IMR-90 (cell line): ENCODE results near the gene C19orf73. TPM values are rescaled to one million over a fixed set of nuclear protein-coding genes. Genes with fewer than 3 reads are reported as not detected.

Experiments
- ATAC-seq: fragments of 200-7000 bp; cut with Tn5 transposase; 2 replicates; pipeline ENCODE4 v1.9.1; 2020; ENCODE audit warnings: low read depth, mild to moderate bottlenecking, moderate library complexity
- BruUV-seq: library from RNA; stranded (reverse); fragments of 400-500 nt; replicated peaks from 2 replicates; lab custom pipeline; 2021; lab: Mats Ljungman, UMichigan
- CTCF ChIA-PET: fragments of 300-600 bp; formaldehyde crosslinking; extraction: SDS; loops from one replicate; lab custom pipeline; 2021; ENCODE audit warnings: antibody characterized with exemption; lab: Yijun Ruan, JAX
- POLR2A ChIA-PET: fragments of 300-600 bp; sonication (Branson Sonifier 250); formaldehyde crosslinking; loops from one replicate; lab custom pipeline; 2022; ENCODE audit warnings: antibody characterized with exemption; ENCODE audit not compliant: unreplicated experiment; lab: Charles Lee
- DNase-seq: peaks from one replicate; pipeline ENCODE4 v3.0.0; 2013
- H2AFZ ChIP-seq: replicated peaks from 2 replicates; pipeline ENCODE3; 2013; ENCODE audit warnings: low read length, mild to moderate bottlenecking; ENCODE audit not compliant: poor library complexity
- H2AK5ac ChIP-seq: 2 replicates; pipeline ENCODE4 v1.6.1; 2013; ENCODE audit warnings: low read depth, low read length, inconsistent platforms
- H2AK9ac ChIP-seq: replicated peaks from 2 replicates; pipeline ENCODE3; 2013; ENCODE audit warnings: mild to moderate bottlenecking, low read depth, low read length, moderate library complexity; ENCODE audit not compliant: poor library complexity
- H2BK120ac ChIP-seq: 2 replicates; pipeline ENCODE4 v1.6.1; 2013; ENCODE audit warnings: low read depth, low read length, inconsistent platforms
- H2BK15ac ChIP-seq: 3 replicates; pipeline ENCODE4 v1.6.1; 2013; ENCODE audit warnings: low read depth, low read length, inconsistent platforms
- H2BK20ac ChIP-seq: 2 replicates; pipeline ENCODE4 v1.6.1; 2013; ENCODE audit warnings: low read depth, mild to moderate bottlenecking, inconsistent platforms, low read length, moderate library complexity
- H2BK5ac ChIP-seq: 2 replicates; pipeline ENCODE4 v1.6.1; 2013; ENCODE audit warnings: mild to moderate bottlenecking, low read depth, low read length, inconsistent platforms; ENCODE audit not compliant: poor library complexity, severe bottlenecking
- H3K14ac ChIP-seq: replicated peaks from 2 replicates; pipeline ENCODE4 v1.6.1; 2013; ENCODE audit warnings: low read depth, low read length, inconsistent platforms
- H3K18ac ChIP-seq: 2 replicates; pipeline ENCODE4 v1.6.1; 2013; ENCODE audit warnings: low read depth, low read length, control low read depth
- H3K23ac ChIP-seq: 2 replicates; pipeline ENCODE4 v1.6.1; 2013; ENCODE audit warnings: low read depth, low read length, inconsistent platforms
- H3K27ac ChIP-seq: 2 replicates; pipeline ENCODE4 v1.5.1; 2013; ENCODE audit warnings: mild to moderate bottlenecking, control low read depth, low read length; ENCODE audit not compliant: insufficient read depth
- H3K27me3 ChIP-seq: 2 replicates; pipeline ENCODE4 v1.6.1; 2013; ENCODE audit warnings: low read length; ENCODE audit not compliant: control insufficient read depth, insufficient read depth
- H3K36me3 ChIP-seq: 2 replicates; pipeline ENCODE4 v1.6.1; 2013; ENCODE audit warnings: low read length, mixed read lengths; ENCODE audit not compliant: control insufficient read depth, insufficient read depth
- H3K4ac ChIP-seq: 2 replicates; pipeline ENCODE4 v1.6.1; 2013; ENCODE audit warnings: low read depth, low read length, inconsistent platforms
- H3K4me1 ChIP-seq: 2 replicates; pipeline ENCODE4 v1.6.1; 2013; ENCODE audit warnings: low read length, mixed read lengths; ENCODE audit not compliant: control insufficient read depth, insufficient read depth
- H3K4me2 ChIP-seq: 2 replicates; pipeline ENCODE4 v1.6.1; 2013; ENCODE audit warnings: low read depth, mild to moderate bottlenecking, control low read depth, low read length, moderate library complexity
- H3K4me3 ChIP-seq: 2 replicates; pipeline ENCODE4 v1.5.1; 2013; ENCODE audit warnings: low read depth, mild to moderate bottlenecking, control low read depth, low read length, moderate library complexity; ENCODE audit not compliant: insufficient read depth
- H3K56ac ChIP-seq: 2 replicates; pipeline ENCODE4 v1.6.1; 2013; ENCODE audit warnings: low read length, inconsistent platforms; ENCODE audit not compliant: insufficient read depth; ENCODE audit errors: extremely low read depth
- H3K79me1 ChIP-seq, 2 experiments: 2 replicates each; pipeline ENCODE4 v1.6.1; 2013; ENCODE audit warnings: low read length in 2 of 2, inconsistent platforms in 1 of 2, low read depth in 1 of 2
- H3K9ac ChIP-seq: 2 replicates; pipeline ENCODE4 v1.6.1; 2013; ENCODE audit warnings: low read depth, low read length, control low read depth
- H3K9me1 ChIP-seq: 2 replicates; pipeline ENCODE4 v1.6.1; 2013; ENCODE audit warnings: low read length, inconsistent platforms; ENCODE audit not compliant: insufficient read depth
- H3K9me3 ChIP-seq: 2 replicates; pipeline ENCODE4 v1.6.1; 2013; ENCODE audit warnings: low read length; ENCODE audit not compliant: control insufficient read depth, insufficient read depth
- H4K20me1 ChIP-seq: 2 replicates; pipeline ENCODE4 v1.6.1; 2013; ENCODE audit warnings: low read length, inconsistent platforms; ENCODE audit not compliant: insufficient read depth
- H4K5ac ChIP-seq: 2 replicates; pipeline ENCODE4 v1.6.1; 2013; ENCODE audit warnings: mild to moderate bottlenecking, low read depth, low read length, control low read depth
- H4K8ac ChIP-seq, 2 experiments: 2 replicates each; pipeline ENCODE4 v1.6.1; 2013; ENCODE audit warnings: low read depth in 2 of 2, low read length in 2 of 2, control low read depth in 1 of 2, inconsistent platforms in 1 of 2
- H4K91ac ChIP-seq: 2 replicates; pipeline ENCODE4 v1.6.1; 2013; ENCODE audit warnings: low read depth, low read length, inconsistent platforms; ENCODE audit not compliant: insufficient read depth
- BHLHE40 ChIP-seq: fragments of 150-350 bp; IDR thresholded peaks from 2 replicates; pipeline ENCODE4 v1.6.1; 2016; ENCODE audit warnings: mild to moderate bottlenecking, low read depth, low read length
- CTCF ChIP-seq: conservative IDR thresholded peaks from 2 replicates; pipeline ENCODE4 v1.5.1; 2012; ENCODE audit warnings: mild to moderate bottlenecking, low read depth, low read length, improper control_type of control experiment
- ELK1 ChIP-seq: fragments of 150-350 bp; IDR thresholded peaks from 2 replicates; pipeline ENCODE4 v1.6.1; 2016; ENCODE audit warnings: low read depth, mild to moderate bottlenecking, low read length, moderate library complexity, borderline replicate concordance
- MAFK ChIP-seq: IDR thresholded peaks from 2 replicates; pipeline ENCODE4 v1.6.1; 2012; ENCODE audit warnings: low read depth, low read length, improper control_type of control experiment
- NFE2L2 ChIP-seq: fragments of 150-350 bp; IDR thresholded peaks from 2 replicates; pipeline ENCODE4 v1.6.1; 2016; ENCODE audit warnings: low read depth, mild to moderate bottlenecking, low read length
- RAD21 ChIP-seq: IDR thresholded peaks from 2 replicates; pipeline ENCODE4 v1.6.1; 2012; ENCODE audit warnings: low read length, improper control_type of control experiment
- RFX5 ChIP-seq: IDR thresholded peaks from 2 replicates; pipeline ENCODE4 v1.8.0; 2012; ENCODE audit warnings: low read depth, mild to moderate bottlenecking, low read length, moderate library complexity
- SMC3 ChIP-seq: fragments of 150-350 bp; IDR thresholded peaks from 2 replicates; pipeline ENCODE4 v1.6.1; 2016; ENCODE audit warnings: low read depth, mild to moderate bottlenecking, antibody characterized with exemption, low read length, moderate library complexity
- USF2 ChIP-seq: fragments of 150-350 bp; IDR thresholded peaks from 2 replicates; pipeline ENCODE4 v1.6.1; 2017; ENCODE audit warnings: mild to moderate bottlenecking, antibody characterized with exemption, low read length, low read depth
- WGBS, 2 experiments: methylation state at CpG; one replicate each; pipeline versions ENCODE4 v1.1.5 to v1.1.7; 2013; ENCODE audit warnings: missing lambda C conversion rate in 2 of 2; ENCODE audit not compliant: insufficient read length in 1 of 2; ENCODE audit errors: extremely low coverage in 2 of 2; 5-methylcytosine and 5-hydroxymethylcytosine counted together
- dilution Hi-C: fragments of 300-500 bp; cut with HindIII; formaldehyde crosslinking; loops from one replicate; pipeline ENCODE4 v1.14.3; 2018; ENCODE audit warnings: low sequenced_read_pairs; ENCODE audit not compliant: unreplicated experiment
- in situ Hi-C: fragments of 300-500 bp; cut with MboI; formaldehyde crosslinking; loops from 3 replicates; pipeline ENCODE4 v1.14.3; 2019; ENCODE audit warnings: low sequenced_read_pairs, inconsistent platforms, mixed read lengths
- intact Hi-C: fragments of 100-400 bp; cut with micrococcal nuclease; formaldehyde crosslinking; loops from 2 replicates; pipeline ENCODE4 v1.10.0; 2022
- polyA plus RNA-seq, 3 experiments: library from polyadenylated mRNA; depleted of rRNA; stranded (reverse); fragments of >200 nt; gene quantifications; 2 replicates each; pipeline ENCODE4 v1.2.3, GENCODE V29; 2012; ENCODE audit warnings: low replicate concordance in 1 of 3
- total RNA-seq: library from RNA; depleted of rRNA; stranded (reverse); fragments of >200 nt; gene quantifications from 2 replicates; pipeline ENCODE4 v1.2.3, GENCODE V29; 2012

The C19orf73 gene
- total and polyA plus RNA-seq, 2 of the 4 experiments (the other 2 are of a cell fraction): 1.2 TPM; not detected in 1

- no peak for TF ChIP-seq ELK1
Observed at GRCh38 chr19:49107625-49108459, 11.1 kb downstream of the C19orf73 start (continued).

- Histone ChIP-seq H3K4ac (no peak overlapping the region), H3K4me2 (no peak overlapping the region), H2AK5ac (no peak overlapping the region), H2AFZ (no peak overlapping the region), H3K27me3 (no peaks in the 10 kb centered on the region), H3K27ac (no peak overlapping the region), H3K18ac (no peak overlapping the region), H2BK5ac (no peak overlapping the region), H2BK15ac (no peak overlapping the region), H3K23ac (no peak overlapping the region), H3K9me1 (peaks cover 5% of the 10 kb centered on the region; the same call in 1 of the 2 replicates), H2BK20ac (no peak overlapping the region), H3K9me3 (no peaks in the 10 kb centered on the region), H3K36me3 (peaks cover 71% of the 10 kb centered on the region), H4K20me1 (peaks cover 38% of the 10 kb centered on the region), H3K4me3 (no peak overlapping the region), H3K14ac (no peak overlapping the region), H4K5ac (no peak overlapping the region), H3K56ac (no peak overlapping the region), H4K91ac (no peak overlapping the region), H3K79me1 (peaks cover 11 to 52% of the 10 kb centered on the region in 2 experiments; a peak in 3 of 4 replicates), H3K4me1 (no peaks in the 10 kb centered on the region), H3K9ac (no peak overlapping the region), H2AK9ac (no peak overlapping the region), H4K8ac (no peak overlapping the region), H2BK120ac (no peak overlapping the region)
- POLR2A ChIA-PET: no interaction called here
- dilution Hi-C loops: no loop called here
- CTCF ChIA-PET: interaction anchor here (1.7 to 2.4 kb wide), 2 partner anchors 9 to 92 kb away, joined by 6 read pairs; no protein-coding TSS in a partner anchor
- TF ChIP-seq RAD21: peak; percentile 33
- no peak for TF ChIP-seq MAFK
- peak; percentile 67 for TF ChIP-seq CTCF
- no peak for TF ChIP-seq BHLHE40
- TF ChIP-seq NFE2L2: peak; percentile 39; the same call in 1 of the 2 replicates
- TF ChIP-seq RFX5: no peak
- TF ChIP-seq USF2: no peak
- peak; percentile 34; the same call in 1 of the 2 replicates for TF ChIP-seq SMC3
- intact Hi-C loops: no loop called here
- DNase-seq (peak; percentile 45), ATAC-seq (peak; percentile 57; the same call in 1 of the 2 replicates)
- WGBS, 2 experiments: 85% methylated on average over 9 of the region's 12 CpGs; no CpG with 5 or more reads in 1 of the 2 experiments
- in situ Hi-C loops: no loop called here
- no TSS peak for BruUV-seq
Observed at GRCh38 chr19:49106648-49107135, 12.3 kb downstream of the C19orf73 start.
